Suprapubic skin (tissue), 4 donors: ENCODE data around the gene TAMM41. TPM values are rescaled to one million over a fixed set of nuclear protein-coding genes. Genes with fewer than 3 reads are reported as not detected.
"Not testable (repeated sequence)": the region's sequence is repeated elsewhere in the genome, so short reads cannot be mapped to it uniquely, and the experiment has no call there.

Source experiments
- DNase-seq, 2 donors: peaks; one replicate each; pipeline ENCODE4 v3.0.0-alpha.2; 2019; ENCODE audit warnings: low spot score in 2 of 2
- H3K27ac ChIP-seq: fragments of 200-600 bp; sonication (generic); one replicate; pipeline ENCODE4 v1.5.1; 2019
- H3K27me3 ChIP-seq: fragments of 200-600 bp; sonication (generic); one replicate; pipeline ENCODE4 v1.5.1; 2019
- H3K36me3 ChIP-seq: fragments of 200-600 bp; sonication (generic); one replicate; pipeline ENCODE4 v1.5.1; 2019
- H3K4me1 ChIP-seq: fragments of 200-600 bp; sonication (generic); one replicate; pipeline ENCODE4 v1.5.1; 2019
- H3K4me3 ChIP-seq: fragments of 200-600 bp; sonication (generic); one replicate; pipeline ENCODE4 v1.5.1; 2019; ENCODE audit warnings: mild to moderate bottlenecking
- H3K9me3 ChIP-seq: fragments of 200-600 bp; sonication (generic); one replicate; pipeline ENCODE4 v1.5.1; 2019
- EP300 ChIP-seq: sonication (generic); formaldehyde crosslinking; IDR thresholded peaks from one replicate; pipeline ENCODE4 v1.6.1; 2017; ENCODE audit warnings: antibody characterized with exemption
- POLR2A ChIP-seq, 2 donors: fragments of 450-650 bp; IDR thresholded peaks; one replicate each; pipeline ENCODE4 v1.6.1; 2017; ENCODE audit warnings: antibody characterized with exemption in 2 of 2, mild to moderate bottlenecking in 2 of 2, moderate library complexity in 2 of 2
- POLR2AphosphoS5 ChIP-seq, 3 donors: sonication (generic); formaldehyde crosslinking; IDR thresholded peaks; one replicate each; pipeline ENCODE4 v1.6.1; 2017; ENCODE audit warnings: antibody characterized with exemption in 3 of 3
- WGBS: methylation state at CpG from one replicate; pipeline ENCODE4 v1.1.5; 2018; 5-methylcytosine and 5-hydroxymethylcytosine counted together
- total RNA-seq, 4 donors: library from RNA; depleted of rRNA; stranded (reverse); fragments of >200 nt; gene quantifications; one replicate each; pipeline ENCODE4 v1.1.0, GENCODE V29; 2016
- TF ChIP-seq, protein P1 (sequence below), 2 donors: fragments of 200-600 bp in 1 of 2; fragments of 450-650 bp in 1 of 2; sonication (generic) in 1 of 2; IDR thresholded peaks; one replicate each; pipeline ENCODE4 v1.5.1; 2016 to 2019; ENCODE audit warnings: antibody characterized with exemption in 2 of 2, mild to moderate bottlenecking in 1 of 2, moderate library complexity in 1 of 2

TAMM41 gene
- total RNA-seq, 4 donors from 2014 or later, result 9.2 to 36.6 (median 15.1) TPM

DNA sequence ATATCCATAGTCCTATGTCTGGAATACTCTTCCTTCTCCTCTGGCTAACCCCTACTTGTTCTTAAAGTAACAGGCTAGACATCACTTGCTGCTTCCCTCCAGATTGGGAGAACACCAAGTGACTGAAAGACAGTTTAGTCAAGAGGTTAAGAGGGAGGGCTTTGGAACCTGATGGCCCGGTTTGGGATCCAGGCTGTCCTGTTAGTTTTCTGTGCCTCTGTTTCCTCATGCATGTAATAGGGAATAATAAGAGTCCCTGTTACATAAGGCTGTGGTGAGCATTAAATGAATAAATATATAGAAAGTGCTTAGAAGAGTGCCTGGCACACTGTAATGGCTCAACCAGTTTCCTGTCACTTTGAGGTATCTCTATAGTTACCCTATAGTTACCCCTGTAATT, 66.3 kb downstream of the TAMM41 start:
- Histone ChIP-seq H3K27me3 (no peaks in the 10 kb centered on the region), H3K9me3 (no peaks in the 10 kb centered on the region), H3K4me1 (peaks cover 19% of the 10 kb centered on the region), H3K36me3 (peaks cover 5% of the 10 kb centered on the region), H3K27ac (peak overlapping the region; percentile 15), H3K4me3 (no peak overlapping the region)
- DNase-seq, result no peak
- WGBS, result 46% methylated on average over 1 of the region's 1 CpG
- no peak for TF ChIP-seq POLR2A (IDR thresholded peaks at IDR 0.05)
- TF ChIP-seq, protein P1, sequence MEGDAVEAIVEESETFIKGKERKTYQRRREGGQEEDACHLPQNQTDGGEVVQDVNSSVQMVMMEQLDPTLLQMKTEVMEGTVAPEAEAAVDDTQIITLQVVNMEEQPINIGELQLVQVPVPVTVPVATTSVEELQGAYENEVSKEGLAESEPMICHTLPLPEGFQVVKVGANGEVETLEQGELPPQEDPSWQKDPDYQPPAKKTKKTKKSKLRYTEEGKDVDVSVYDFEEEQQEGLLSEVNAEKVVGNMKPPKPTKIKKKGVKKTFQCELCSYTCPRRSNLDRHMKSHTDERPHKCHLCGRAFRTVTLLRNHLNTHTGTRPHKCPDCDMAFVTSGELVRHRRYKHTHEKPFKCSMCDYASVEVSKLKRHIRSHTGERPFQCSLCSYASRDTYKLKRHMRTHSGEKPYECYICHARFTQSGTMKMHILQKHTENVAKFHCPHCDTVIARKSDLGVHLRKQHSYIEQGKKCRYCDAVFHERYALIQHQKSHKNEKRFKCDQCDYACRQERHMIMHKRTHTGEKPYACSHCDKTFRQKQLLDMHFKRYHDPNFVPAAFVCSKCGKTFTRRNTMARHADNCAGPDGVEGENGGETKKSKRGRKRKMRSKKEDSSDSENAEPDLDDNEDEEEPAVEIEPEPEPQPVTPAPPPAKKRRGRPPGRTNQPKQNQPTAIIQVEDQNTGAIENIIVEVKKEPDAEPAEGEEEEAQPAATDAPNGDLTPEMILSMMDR (IDR thresholded peaks at IDR 0.05), result no peak
- no peak for TF ChIP-seq POLR2AphosphoS5 (IDR thresholded peaks at IDR 0.05)
- no peak for TF ChIP-seq EP300

DNA sequence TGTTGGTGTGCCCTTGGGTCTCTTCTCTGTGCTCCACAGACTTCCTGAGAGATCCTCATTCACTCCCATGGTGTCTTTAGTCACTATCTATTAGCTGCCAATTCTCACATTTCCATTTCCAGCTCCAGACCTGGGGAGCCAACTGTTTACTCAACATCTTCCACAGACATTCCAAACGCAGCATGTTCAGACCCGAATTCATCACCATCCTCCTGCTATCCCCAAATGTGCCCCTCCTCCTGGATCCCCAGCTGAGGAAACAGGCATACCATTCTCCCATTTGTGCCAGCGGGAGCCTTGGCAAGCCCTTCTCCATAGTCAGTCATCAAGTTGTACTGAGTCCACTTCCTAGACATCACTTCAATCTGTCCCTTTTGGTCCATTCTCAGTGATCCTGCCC, 67.1 kb downstream of the TAMM41 start:
- H3K4me3 ChIP-seq, result no peak overlapping the region
- 53% methylated on average over 3 of the region's 3 CpGs for WGBS

DNA sequence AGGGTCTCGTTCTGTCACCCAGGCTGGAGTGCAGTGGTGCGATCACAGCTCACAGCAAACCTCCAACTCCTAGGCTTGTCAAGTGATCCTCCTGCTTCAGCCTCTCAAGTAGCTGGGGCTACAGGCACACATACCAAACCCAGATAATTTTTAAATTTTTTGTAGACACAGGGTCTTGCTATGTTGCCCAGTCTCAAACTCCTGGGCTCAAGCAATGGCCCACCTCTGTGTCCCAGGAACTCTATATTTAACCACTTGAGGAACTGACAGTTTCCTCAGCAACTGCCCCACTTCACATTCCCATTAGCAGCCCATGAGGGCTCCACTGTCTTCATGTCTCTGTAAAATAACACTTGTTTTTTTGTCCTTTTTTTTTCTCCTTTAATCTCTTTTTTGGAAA, 68.4 kb downstream of the TAMM41 start:
- WGBS, result 90% methylated on average over 2 of the region's 2 CpGs
- DNase-seq, result no peak
- H3K27me3 ChIP-seq, result no peaks in the 10 kb centered on the region
- peaks cover 26% of the 10 kb centered on the region for H3K4me1 ChIP-seq
- TF ChIP-seq POLR2A (IDR thresholded peaks at IDR 0.05), result no peak
- no peak overlapping the region for H3K4me3 ChIP-seq
- no peak overlapping the region for H3K27ac ChIP-seq
- peaks cover 5% of the 10 kb centered on the region for H3K36me3 ChIP-seq
- H3K9me3 ChIP-seq, result no peaks in the 10 kb centered on the region

More for the DNA sequence above, 67.1 kb downstream of the TAMM41 start:
- peaks cover 26% of the 10 kb centered on the region for H3K4me1 ChIP-seq
- TF ChIP-seq POLR2A (IDR thresholded peaks at IDR 0.05), result no peak
- no peak for TF ChIP-seq EP300
- no peak for TF ChIP-seq POLR2AphosphoS5 (IDR thresholded peaks at IDR 0.05)
- TF ChIP-seq, protein P1 (IDR thresholded peaks at IDR 0.05), result no peak
- peaks cover 5% of the 10 kb centered on the region for H3K36me3 ChIP-seq
- no peaks in the 10 kb centered on the region for H3K27me3 ChIP-seq
- no peaks in the 10 kb centered on the region for H3K9me3 ChIP-seq
- DNase-seq, result no peak
- H3K27ac ChIP-seq, result peak overlapping the region; percentile 41

DNA sequence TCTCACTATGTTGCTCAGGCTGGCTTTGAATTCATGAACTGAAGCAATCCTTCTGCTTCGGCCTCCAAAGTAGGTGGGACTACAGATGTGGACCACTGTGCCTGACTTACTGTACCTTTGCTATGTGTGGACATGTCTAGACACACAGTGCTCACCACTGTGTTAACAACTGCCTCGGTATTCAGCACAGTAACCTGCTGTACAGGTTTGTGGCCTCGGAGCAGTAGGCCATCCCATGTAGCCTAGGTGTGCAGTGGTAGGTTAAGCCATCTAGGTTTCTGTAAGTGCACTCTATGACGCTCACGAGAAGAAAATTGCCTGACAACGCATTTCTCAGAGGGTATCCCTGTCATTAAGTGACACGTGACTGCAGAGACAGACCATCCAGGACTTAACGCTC, 70.3 kb downstream of the TAMM41 start:
- Histone ChIP-seq H3K9me3 (no peaks in the 10 kb centered on the region), H3K27ac (no peak overlapping the region), H3K4me3 (no peak overlapping the region), H3K27me3 (no peaks in the 10 kb centered on the region), H3K36me3 (peaks cover 5% of the 10 kb centered on the region), H3K4me1 (peaks cover 41% of the 10 kb centered on the region)
- 83% methylated on average over 8 of the region's 8 CpGs for WGBS
- no peak for DNase-seq
- no peak for TF ChIP-seq POLR2AphosphoS5 (IDR thresholded peaks at IDR 0.05)
- TF ChIP-seq, protein P1 (IDR thresholded peaks at IDR 0.05), result no peak
- TF ChIP-seq EP300, result no peak
- TF ChIP-seq POLR2A (IDR thresholded peaks at IDR 0.05), result no peak

DNA sequence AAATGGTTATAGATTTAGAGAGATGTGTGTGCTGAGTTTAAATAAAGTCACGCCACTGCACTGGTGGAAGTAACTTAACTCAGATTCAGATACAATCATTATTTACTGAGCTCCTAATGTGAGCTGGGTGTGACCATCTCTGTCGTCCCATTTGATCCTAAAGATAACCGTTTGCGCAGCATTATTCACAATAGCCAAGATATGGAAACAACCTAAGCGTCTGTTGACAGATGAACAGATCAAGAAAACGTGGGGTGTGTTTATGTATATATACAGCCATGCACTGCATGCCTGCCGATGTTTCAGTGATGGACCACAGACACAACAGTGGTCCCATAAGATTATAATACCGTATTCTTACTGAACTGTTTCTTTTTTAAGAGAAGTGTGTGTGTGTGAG, 71.2 kb downstream of the TAMM41 start:
- Histone ChIP-seq H3K36me3 (peaks cover 5% of the 10 kb centered on the region), H3K4me3 (no peak overlapping the region), H3K9me3 (no peaks in the 10 kb centered on the region), H3K27me3 (no peaks in the 10 kb centered on the region), H3K4me1 (peaks cover 49% of the 10 kb centered on the region), H3K27ac (peak overlapping the region; percentile 66)
- no peak for DNase-seq
- TF ChIP-seq POLR2A (IDR thresholded peaks at IDR 0.05) (no peak), EP300 (no peak), POLR2AphosphoS5 (IDR thresholded peaks at IDR 0.05) (no peak)
- TF ChIP-seq, protein P1 (IDR thresholded peaks at IDR 0.05), result no peak
- WGBS, result 81% methylated on average over 8 of the region's 8 CpGs

DNA sequence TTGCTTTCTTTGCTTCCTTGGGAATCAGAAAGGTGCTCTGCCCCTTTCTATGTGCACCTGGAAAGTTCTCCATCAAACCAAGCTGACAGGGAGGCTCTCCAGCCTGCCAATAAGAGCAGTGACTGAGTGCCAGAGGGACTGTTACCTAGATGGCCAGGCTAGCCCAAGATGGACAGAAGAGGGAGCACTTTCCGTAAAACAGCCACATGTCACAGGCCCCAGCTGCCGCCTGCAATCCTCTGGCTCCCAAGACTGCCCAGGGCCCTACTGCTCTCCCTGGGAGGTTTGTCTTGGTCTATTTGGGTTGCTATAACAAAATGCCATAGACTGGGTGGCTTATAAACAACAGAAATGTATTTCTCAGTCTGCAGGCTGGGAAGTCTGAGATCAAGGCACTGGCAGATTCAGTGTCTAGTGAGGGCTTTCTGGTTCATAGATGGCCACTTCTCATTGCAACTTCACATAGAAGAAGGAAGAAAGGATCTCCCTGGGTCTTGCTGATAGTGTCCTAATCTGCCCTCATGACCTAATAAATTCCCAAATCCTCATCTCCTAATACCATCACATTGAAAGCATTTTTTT, 72.3 kb downstream of the TAMM41 start:
- peak overlapping the region; percentile 66 for H3K27ac ChIP-seq

DNA sequence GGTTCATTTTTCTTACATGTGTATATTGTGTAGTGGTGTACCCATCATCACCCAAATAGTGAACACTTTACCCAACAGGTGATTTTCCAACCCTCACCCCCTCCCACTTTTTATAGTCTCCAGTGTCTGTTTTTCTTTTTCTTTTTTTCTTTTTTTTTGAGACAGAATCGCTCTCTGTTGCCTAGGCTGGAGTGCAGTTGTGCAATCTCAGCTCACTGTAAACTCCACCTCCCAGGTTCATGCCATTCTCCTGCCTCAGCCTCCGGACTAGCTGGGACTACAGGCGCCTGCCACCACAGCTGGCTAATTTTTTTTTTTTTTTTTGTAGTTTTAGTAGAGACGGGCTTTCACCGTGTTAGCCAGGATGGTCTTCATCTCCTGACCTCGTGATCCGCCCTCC, 74.8 kb downstream of the TAMM41 start:
- Histone ChIP-seq H3K4me1 (peaks cover 47% of the 10 kb centered on the region), H3K27ac (peak overlapping the region; percentile 93)
- DNase-seq, H3K36me3 ChIP-seq, H3K4me3 ChIP-seq, H3K9me3 ChIP-seq, H3K27me3 ChIP-seq: not testable (repeated sequence)
- WGBS, result 55% methylated on average over 7 of the region's 7 CpGs

More for the DNA sequence above, 72.3 kb downstream of the TAMM41 start:
- DNase-seq, result no peak
- Histone ChIP-seq H3K27me3 (no peaks in the 10 kb centered on the region), H3K4me3 (no peak overlapping the region), H3K36me3 (peaks cover 5% of the 10 kb centered on the region), H3K9me3 (no peaks in the 10 kb centered on the region), H3K4me1 (peaks cover 54% of the 10 kb centered on the region)
- 0% methylated on average over 1 of the region's 2 CpGs for WGBS
- no peak for TF ChIP-seq EP300
- no peak for TF ChIP-seq POLR2A (IDR thresholded peaks at IDR 0.05)
- no peak for TF ChIP-seq POLR2AphosphoS5 (IDR thresholded peaks at IDR 0.05)
- TF ChIP-seq, protein P1 (IDR thresholded peaks at IDR 0.05), result no peak
